Ishikawa (cell line): ENCODE data around the gene DUS1L.

ENCODE experiments used
- EP300 ChIP-seq: IDR thresholded peaks from 2 replicates; pipeline ENCODE4 v1.6.1; 2012; ENCODE audit warnings: borderline replicate concordance
- YY1 ChIP-seq: IDR thresholded peaks from 2 replicates; pipeline ENCODE4 v1.6.1; 2012; ENCODE audit warnings: low read depth

- TF ChIP-seq YY1: no peak
- no peak for TF ChIP-seq EP300
Measured at GRCh38 chr17:82046903-82047302, 18.7 kb downstream of the DUS1L start.
